AG04450 (cell line): Measurements from ENCODE around the gene TTLL11. TPM values are rescaled to one million over a fixed set of nuclear protein-coding genes. Genes with fewer than 3 reads are reported as not detected.

Experiments
- CTCF ChIA-PET: fragments of 300-600, 350-600 bp; formaldehyde crosslinking; extraction: SDS; loops from one replicate; lab custom pipeline; 2022; ENCODE audit warnings: antibody characterized with exemption, inconsistent platforms; lab: Charles Lee
- POLR2A ChIA-PET: fragments of 350-600 bp; formaldehyde crosslinking; extraction: SDS; loops from one replicate; lab custom pipeline; 2021; ENCODE audit warnings: antibody characterized with exemption, inconsistent platforms; lab: Yijun Ruan, JAX
- DNase-seq: peaks from one replicate; pipeline ENCODE4 v3.0.0-alpha.2; 2011; ENCODE audit warnings: low read depth, low spot score
- H3K27ac ChIP-seq: one replicate; pipeline ENCODE4 v1.5.1; 2012; ENCODE audit warnings: low read depth, low read length, control low read depth
- H3K27me3 ChIP-seq: one replicate; pipeline ENCODE4 v1.6.0; 2012; ENCODE audit warnings: low read length; ENCODE audit not compliant: control insufficient read depth, insufficient read depth
- H3K4me3 ChIP-seq: 2 replicates; pipeline ENCODE4 v1.5.1; 2011; ENCODE audit warnings: mild to moderate bottlenecking, low read depth, low read length, control low read depth
- H3K9me3 ChIP-seq: 2 replicates; pipeline ENCODE4 v1.5.1; 2012; ENCODE audit warnings: low read length; ENCODE audit not compliant: control insufficient read depth, insufficient read depth
- polyA plus RNA-seq: library from polyadenylated mRNA; depleted of rRNA; stranded (reverse); fragments of >200 nt; gene quantifications from 2 replicates; pipeline ENCODE4 v1.2.3, GENCODE V29; 2011
- TF ChIP-seq, protein P1 (sequence below): IDR thresholded peaks from 2 replicates; pipeline ENCODE4 v1.5.1; 2011; ENCODE audit warnings: low read depth, low read length, control low read depth, inconsistent platforms

The TTLL11 gene
- polyA plus RNA-seq, 1 experiment: 4.6 TPM

DNA sequence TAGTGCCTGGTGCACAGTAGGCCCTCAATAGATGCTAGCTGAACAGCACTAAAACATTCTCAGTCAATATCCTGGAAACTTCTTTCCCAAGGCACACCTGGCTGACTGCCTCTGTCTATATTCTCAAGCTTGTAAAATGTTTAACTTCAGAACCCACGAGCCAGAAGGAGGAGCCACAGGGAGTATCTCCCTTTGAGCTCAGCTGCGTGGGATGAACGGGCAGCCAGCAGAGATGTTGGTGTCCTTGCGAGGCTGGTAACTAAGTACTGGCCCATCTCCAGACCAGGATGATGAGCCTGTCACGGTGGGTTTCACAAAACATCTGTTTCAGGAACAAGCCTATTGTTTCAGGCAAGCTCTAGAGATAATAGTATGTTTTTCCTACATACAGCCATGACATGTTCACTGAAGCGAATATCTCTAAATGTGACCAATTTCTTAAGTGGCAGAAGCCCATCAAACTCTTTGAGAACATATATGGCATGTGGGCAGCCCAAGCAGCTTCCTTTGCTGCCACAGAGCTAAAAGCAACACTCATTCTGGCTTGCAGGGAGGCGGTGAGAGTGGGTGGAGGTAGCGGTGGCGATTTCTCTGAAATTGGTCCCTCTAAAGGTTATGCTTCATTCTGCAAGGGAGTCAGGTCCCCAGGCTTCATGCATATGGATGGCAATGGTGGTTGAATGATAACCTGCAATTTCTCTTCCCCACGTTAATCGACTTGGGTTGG, 206.2 kb downstream of the TTLL11 start:
- ChIA-PET CTCF (interaction anchor here (1.1 kb wide), 1 partner anchor 341 kb away, joined by 4 read pairs; no protein-coding TSS in a partner anchor), POLR2A (no interaction called here)
- no peaks in the 10 kb centered on the region for H3K9me3 ChIP-seq
- peaks cover 4% of the 10 kb centered on the region for H3K27me3 ChIP-seq
- no peak overlapping the region for H3K4me3 ChIP-seq
- no peak for DNase-seq
- no peak overlapping the region for H3K27ac ChIP-seq
- TF ChIP-seq, protein P1, sequence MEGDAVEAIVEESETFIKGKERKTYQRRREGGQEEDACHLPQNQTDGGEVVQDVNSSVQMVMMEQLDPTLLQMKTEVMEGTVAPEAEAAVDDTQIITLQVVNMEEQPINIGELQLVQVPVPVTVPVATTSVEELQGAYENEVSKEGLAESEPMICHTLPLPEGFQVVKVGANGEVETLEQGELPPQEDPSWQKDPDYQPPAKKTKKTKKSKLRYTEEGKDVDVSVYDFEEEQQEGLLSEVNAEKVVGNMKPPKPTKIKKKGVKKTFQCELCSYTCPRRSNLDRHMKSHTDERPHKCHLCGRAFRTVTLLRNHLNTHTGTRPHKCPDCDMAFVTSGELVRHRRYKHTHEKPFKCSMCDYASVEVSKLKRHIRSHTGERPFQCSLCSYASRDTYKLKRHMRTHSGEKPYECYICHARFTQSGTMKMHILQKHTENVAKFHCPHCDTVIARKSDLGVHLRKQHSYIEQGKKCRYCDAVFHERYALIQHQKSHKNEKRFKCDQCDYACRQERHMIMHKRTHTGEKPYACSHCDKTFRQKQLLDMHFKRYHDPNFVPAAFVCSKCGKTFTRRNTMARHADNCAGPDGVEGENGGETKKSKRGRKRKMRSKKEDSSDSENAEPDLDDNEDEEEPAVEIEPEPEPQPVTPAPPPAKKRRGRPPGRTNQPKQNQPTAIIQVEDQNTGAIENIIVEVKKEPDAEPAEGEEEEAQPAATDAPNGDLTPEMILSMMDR: no peak

DNA sequence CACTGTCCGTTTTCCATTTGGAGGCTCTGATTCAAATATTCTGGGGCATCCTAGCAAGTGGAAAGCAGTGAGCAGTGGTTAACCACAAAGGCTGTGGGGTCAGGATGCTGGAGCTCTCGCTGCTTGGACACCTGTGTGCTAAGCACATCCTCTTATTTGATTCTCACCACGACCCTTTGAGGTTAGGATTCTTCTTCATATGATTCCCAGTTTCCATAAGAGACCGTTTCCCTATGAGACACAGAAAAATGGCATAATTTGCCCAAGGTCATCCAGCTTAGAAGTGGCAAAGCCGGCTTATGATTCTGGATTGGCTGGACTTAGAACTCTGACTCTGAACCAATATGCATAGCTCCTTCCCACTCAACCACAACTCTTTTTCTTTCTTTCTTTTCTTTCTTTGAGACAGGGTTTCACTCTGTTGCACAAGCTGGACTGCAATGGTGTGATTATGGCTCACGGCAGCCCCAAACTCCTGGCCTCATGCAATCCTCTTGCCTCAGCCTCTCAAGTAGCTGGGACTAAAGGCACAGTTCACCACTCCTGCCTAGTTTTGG, 207.7 kb downstream of the TTLL11 start:
- ChIA-PET POLR2A (no interaction called here), CTCF (interaction anchor here (0.8 to 1.9 kb wide), 2 partner anchors 335 to 339 kb away, joined by 3 to 4 read pairs; no protein-coding TSS in a partner anchor)
- Histone ChIP-seq H3K9me3 (no peaks in the 10 kb centered on the region), H3K27ac (no peak overlapping the region), H3K4me3 (no peak overlapping the region), H3K27me3 (peaks cover 4% of the 10 kb centered on the region)
- TF ChIP-seq, protein P1: no peak
- DNase-seq: peak; percentile 63

DNA sequence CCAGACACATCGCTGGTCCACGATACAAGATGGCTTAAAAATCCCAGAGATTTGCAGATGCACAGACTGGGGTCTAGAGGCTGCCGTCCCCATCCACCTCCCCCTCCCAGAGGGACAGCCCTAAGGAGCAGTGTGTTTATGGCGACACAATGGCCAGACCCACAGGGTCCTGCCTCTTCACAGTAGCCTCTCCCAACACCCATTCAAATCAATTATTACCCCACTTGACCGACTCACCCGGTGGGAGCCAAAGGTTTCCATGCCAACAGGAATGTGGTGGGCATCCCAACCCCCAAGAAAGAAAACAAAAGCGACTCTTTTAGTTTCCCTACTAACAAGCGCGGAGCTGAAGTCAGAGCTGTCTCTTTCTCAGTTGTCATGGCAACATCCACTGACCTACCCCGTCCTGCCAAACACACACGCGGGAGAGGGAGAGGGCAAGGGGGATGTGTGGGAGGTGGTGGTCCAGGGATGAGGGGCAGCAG, 209.0 kb downstream of the TTLL11 start:
- TF ChIP-seq, protein P1: no peak

GRCh38 chr9:121883281-121884056, 209.6 kb downstream of the TTLL11 start:
- Histone ChIP-seq H3K4me3 (no peak overlapping the region), H3K9me3 (no peaks in the 10 kb centered on the region), H3K27ac (no peak overlapping the region), H3K27me3 (peaks cover 6% of the 10 kb centered on the region)
- POLR2A ChIA-PET: no interaction called here
- TF ChIP-seq, protein P1: no peak
- CTCF ChIA-PET: interaction anchor here (1.9 kb wide), 1 partner anchor 337 kb away, joined by 4 read pairs; no protein-coding TSS in a partner anchor
- no peak for DNase-seq

More for the DNA sequence above, 209.0 kb downstream of the TTLL11 start:
- ChIA-PET CTCF (interaction anchor here (1.9 kb wide), 1 partner anchor 338 kb away, joined by 4 read pairs; no protein-coding TSS in a partner anchor), POLR2A (no interaction called here)
- no peak for DNase-seq
- Histone ChIP-seq H3K4me3 (no peak overlapping the region), H3K27ac (no peak overlapping the region), H3K9me3 (no peaks in the 10 kb centered on the region), H3K27me3 (peaks cover 6% of the 10 kb centered on the region)
